Brain microvascular endothelial cell (primary cell): ENCODE measurements around the gene CREB3.

ENCODE experiments used
- DNase-seq: peaks from one replicate; pipeline ENCODE4 v3.0.0-alpha.2; 2020
- H3K27ac ChIP-seq: fragments of 250-450 bp; sonication (Bioruptor Pico); 2 replicates; pipeline ENCODE4 v1.5.1; 2020; ENCODE audit warnings: mild to moderate bottlenecking, moderate library complexity
- H3K27me3 ChIP-seq: fragments of 250-450 bp; sonication (Bioruptor Pico); replicated peaks from 2 replicates; pipeline ENCODE4 v1.5.1; 2020; ENCODE audit warnings: mild to moderate bottlenecking
- H3K36me3 ChIP-seq: fragments of 250-450 bp; sonication (Bioruptor Pico); replicated peaks from 2 replicates; pipeline ENCODE4 v1.5.1; 2020; ENCODE audit warnings: mild to moderate bottlenecking
- H3K4me3 ChIP-seq: 2 replicates; pipeline ENCODE4 v1.5.1; 2011; ENCODE audit warnings: low read depth, mild to moderate bottlenecking, control low read depth, low read length, moderate library complexity
- CTCF ChIP-seq: IDR thresholded peaks from 2 replicates; pipeline ENCODE4 v1.5.1; 2011; ENCODE audit warnings: low read depth, mild to moderate bottlenecking, moderate library complexity, low read length, control low read depth, inconsistent platforms; ENCODE audit errors: missing control alignments
- in situ Hi-C: cut with HindIII; loops from 2 replicates; pipeline ENCODE4 v1.10.0; 2017; ENCODE audit warnings: low sequenced_read_pairs, low pct_ligation_motif_present

The CREB3 gene

GRCh38 chr9:35769763-35770162, 37.3 kb downstream of the CREB3 start:
- Histone ChIP-seq H3K27ac (no peak overlapping the region), H3K27me3 (no peaks in the 10 kb centered on the region), H3K36me3 (no peaks in the 10 kb centered on the region), H3K4me3 (no peak overlapping the region)
- no peak for TF ChIP-seq CTCF
- in situ Hi-C loops: no loop called here
- no peak for DNase-seq

GRCh38 chr9:35771075-35771433, 38.6 kb downstream of the CREB3 start:
- no peak for TF ChIP-seq CTCF
- no peak overlapping the region for H3K4me3 ChIP-seq
- no peaks in the 10 kb centered on the region for H3K27me3 ChIP-seq
- DNase-seq: no peak
- H3K27ac ChIP-seq: no peak overlapping the region
- in situ Hi-C loops: no loop called here
- no peaks in the 10 kb centered on the region for H3K36me3 ChIP-seq

- H3K27ac ChIP-seq: no peak overlapping the region
- no peak for DNase-seq
- in situ Hi-C loops: no loop called here
- H3K36me3 ChIP-seq: no peaks in the 10 kb centered on the region
- no peak overlapping the region for H3K4me3 ChIP-seq
- no peak for TF ChIP-seq CTCF
- no peaks in the 10 kb centered on the region for H3K27me3 ChIP-seq
These were observed 39.1 kb downstream of the CREB3 start for GRCh38 chr9:35771534-35771933.

GRCh38 chr9:35771943-35772342, 39.5 kb downstream of the CREB3 start:
- in situ Hi-C loops: no loop called here
- no peaks in the 10 kb centered on the region for H3K27me3 ChIP-seq
- H3K27ac ChIP-seq: no peak overlapping the region
- H3K4me3 ChIP-seq: no peak overlapping the region
- TF ChIP-seq CTCF: no peak
- no peaks in the 10 kb centered on the region for H3K36me3 ChIP-seq
- no peak for DNase-seq

GRCh38 chr9:35774907-35775635, 42.6 kb downstream of the CREB3 start:
- Histone ChIP-seq H3K4me3 (no peak overlapping the region), H3K36me3 (no peaks in the 10 kb centered on the region), H3K27ac (no peak overlapping the region), H3K27me3 (peaks cover 4% of the 10 kb centered on the region)
- TF ChIP-seq CTCF: no peak
- in situ Hi-C loops: no loop called here
- DNase-seq: no peak

GRCh38 chr9:35776018-35776417, 43.6 kb downstream of the CREB3 start:
- in situ Hi-C loops: no loop called here

More at GRCh38 chr9:35776018-35776417, 43.6 kb downstream of the CREB3 start:
- H3K36me3 ChIP-seq: no peaks in the 10 kb centered on the region
- no peak for DNase-seq
- H3K27ac ChIP-seq: no peak overlapping the region
- no peak overlapping the region for H3K4me3 ChIP-seq
- H3K27me3 ChIP-seq: peaks cover 4% of the 10 kb centered on the region
- no peak for TF ChIP-seq CTCF
